HG02623 (cell line): Measurements from ENCODE around the gene ZNF225.
"Not testable (repeated sequence)": the region's sequence is repeated elsewhere in the genome, so short reads cannot be mapped to it uniquely, and the experiment has no call there.

Experiments used
- ATAC-seq: cut with Tn5 transposase; IDR thresholded peaks from one replicate; pipeline ENCODE4 v1.9.1; 2021; ENCODE audit warnings: moderate library complexity; ENCODE audit not compliant: unreplicated experiment

Gene ZNF225

GRCh38 chr19:44156475-44156874 is 43.3 kb downstream of the ZNF225 start:
- ATAC-seq: no peak

GRCh38 chr19:44163789-44164188 is 50.6 kb downstream of the ZNF225 start:
- ATAC-seq: no peak

GRCh38 chr19:44164327-44164672 is 51.1 kb downstream of the ZNF225 start:
- no peak for ATAC-seq

- ATAC-seq: peak; percentile 86
Observed at GRCh38 chr19:44164673-44165512, 51.7 kb downstream of the ZNF225 start, which contains the start of gene ZNF226. Gene ZNF226, plus strand, starts transcription at chr19:44165100. Its CDS starts 4,981 bp downstream, at chr19:44170081.

GRCh38 chr19:44170660-44171059 is 57.5 kb downstream of the ZNF225 start:
- not testable (repeated sequence) for ATAC-seq

- no peak for ATAC-seq
Observed at GRCh38 chr19:44176590-44176989, 63.4 kb downstream of the ZNF225 start.

GRCh38 chr19:44180968-44181367 is 67.8 kb downstream of the ZNF225 start:
- ATAC-seq: no peak

- no peak for ATAC-seq
Observed at GRCh38 chr19:44182145-44182544, 68.9 kb downstream of the ZNF225 start.
